G401.6 (cell line): ENCODE data around the gene CST8.
"Not testable (repeated sequence)": the region's sequence is repeated elsewhere in the genome, so short reads cannot be mapped to it uniquely, and the experiment has no call there.

Source experiments
- FAIRE-seq: peaks from 2 replicates; lab custom pipeline; 2012; peaks lifted over from hg19 to GRCh38; lab: Jason Lieb, UNC

CST8 gene, protein sequence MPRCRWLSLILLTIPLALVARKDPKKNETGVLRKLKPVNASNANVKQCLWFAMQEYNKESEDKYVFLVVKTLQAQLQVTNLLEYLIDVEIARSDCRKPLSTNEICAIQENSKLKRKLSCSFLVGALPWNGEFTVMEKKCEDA

DNA sequence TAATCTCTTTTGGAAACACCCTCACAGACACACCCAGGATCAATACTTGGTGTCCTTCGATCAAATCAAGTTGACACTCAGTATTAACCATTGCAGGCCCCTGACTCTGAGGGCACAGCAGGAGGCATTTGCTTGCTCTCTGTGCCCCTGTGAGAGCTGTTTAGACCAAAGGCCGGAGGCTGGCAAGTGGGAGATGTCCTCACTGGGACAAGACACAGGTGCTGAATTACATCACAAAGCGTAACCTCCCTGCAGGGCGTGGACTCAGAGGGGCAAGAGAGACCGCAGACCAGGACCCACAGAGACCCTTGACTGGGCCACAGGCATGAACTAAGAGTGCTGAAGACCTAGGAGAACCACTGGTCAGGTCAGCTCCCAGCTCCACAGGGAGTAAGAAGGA, at the start of gene CST8:
CST8 (plus strand) TSS at position 301 of the 400 bp plus-strand sequence. CDS start 551 bp downstream, outside the sequence.
- FAIRE-seq: no peak

DNA sequence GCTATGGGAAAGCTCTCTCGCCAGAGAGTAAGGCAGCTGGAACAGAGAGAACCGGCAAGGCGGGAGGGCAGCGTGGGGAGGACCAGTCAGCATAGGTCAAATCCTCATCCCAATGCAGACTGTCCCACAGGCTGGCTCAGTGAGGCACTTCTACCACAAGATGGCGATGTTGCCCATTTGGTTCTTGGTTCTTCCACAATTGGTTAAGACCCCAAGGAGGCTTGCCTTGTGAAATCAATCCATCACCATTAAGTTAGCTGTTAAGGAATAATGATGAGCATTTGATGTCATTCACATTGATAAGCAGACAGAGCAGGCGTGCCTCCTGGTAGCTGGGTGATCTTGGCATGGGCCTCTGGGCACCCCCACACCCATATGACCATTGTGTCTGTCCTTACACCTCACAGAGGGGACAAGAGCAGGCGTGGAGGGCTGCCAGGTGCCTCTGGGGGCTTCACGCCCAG, 49.0 kb upstream of the CST8 start:
- FAIRE-seq: peak; percentile 49

DNA sequence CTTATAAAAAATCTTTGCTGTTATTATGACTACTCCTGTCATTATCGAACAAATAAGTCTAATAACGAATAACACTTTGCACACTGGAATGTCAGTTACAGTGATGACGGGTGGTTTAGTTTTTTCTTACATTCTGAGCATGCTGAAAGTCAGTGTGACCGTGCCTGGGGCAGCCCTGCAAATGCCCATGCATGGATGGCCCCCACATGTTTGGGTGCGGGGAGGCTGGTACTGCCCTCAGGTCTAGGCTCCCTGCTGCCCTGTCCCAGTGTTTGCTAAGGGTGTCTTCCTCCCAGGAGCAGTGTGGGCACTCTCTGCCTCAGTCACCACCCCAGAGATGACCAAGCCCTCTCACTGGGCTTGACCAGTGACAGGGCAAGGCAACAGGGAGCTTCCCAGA, 48.5 kb upstream of the CST8 start:
- no peak for FAIRE-seq

DNA sequence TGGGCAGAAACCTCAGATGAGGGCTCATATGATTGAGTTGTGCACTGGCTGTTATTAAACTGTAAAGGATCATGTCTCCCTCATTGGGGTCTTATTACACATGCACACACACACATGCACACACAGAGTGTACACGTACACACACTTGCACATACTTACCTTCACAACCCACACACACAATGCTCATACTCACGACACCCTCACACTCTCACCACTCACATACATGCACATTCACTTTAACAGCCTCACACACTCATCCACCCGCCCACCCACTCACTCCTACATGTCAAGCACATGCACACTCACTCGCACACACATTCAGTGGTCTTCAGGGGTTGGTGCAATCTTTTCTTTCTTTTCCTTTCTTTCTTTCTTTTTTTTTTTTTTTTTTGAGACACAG, 46.1 kb upstream of the CST8 start:
- FAIRE-seq: no peak

DNA sequence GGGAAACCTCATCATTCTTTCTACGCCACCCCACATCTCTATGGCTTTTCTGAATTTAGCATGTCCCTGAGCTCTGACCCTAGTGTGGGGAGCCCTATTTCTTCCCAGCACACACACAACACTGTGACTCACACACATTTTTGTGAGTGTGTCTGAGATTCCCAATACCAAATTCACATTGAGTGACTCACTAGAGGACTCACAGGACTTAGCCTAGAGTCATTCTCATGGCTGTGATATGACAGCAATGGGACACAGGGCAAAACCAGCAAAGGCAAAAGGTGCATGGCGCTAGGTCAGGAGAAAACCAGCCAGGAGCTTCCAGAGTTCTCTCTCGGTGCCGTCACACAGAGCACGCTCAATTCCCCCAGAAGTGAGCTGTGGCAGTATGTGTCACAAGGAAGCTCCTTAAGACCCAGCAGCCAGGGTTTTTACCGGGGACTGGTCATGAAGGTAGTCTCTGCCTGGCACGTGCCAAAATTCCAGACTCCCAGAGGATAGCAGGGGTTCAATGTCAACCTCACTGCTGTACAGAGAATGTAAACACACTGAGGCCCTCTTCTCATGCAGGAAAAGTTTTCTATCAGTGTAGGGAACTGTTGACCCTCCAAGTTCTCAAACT, 45.2 kb upstream of the CST8 start:
- FAIRE-seq: no peak

DNA sequence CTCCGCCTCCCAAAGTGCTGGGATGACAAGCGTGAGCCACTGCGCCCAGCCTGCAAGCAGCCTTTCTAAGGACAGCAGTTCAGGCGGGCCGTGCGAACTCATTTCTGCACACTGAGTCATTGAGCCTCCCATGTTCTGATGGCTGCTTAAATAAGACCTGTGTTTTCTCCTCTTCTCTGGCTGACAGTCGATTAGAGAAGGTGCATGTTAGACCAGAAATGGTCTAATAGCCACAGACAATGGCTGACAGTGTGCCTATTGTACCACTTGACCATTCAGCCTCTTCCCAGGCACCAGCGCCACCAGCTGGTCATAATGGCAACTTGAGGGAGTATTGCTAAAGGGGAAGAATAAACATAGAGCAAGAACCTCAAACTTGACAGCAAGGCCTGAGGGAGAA, 44.4 kb upstream of the CST8 start:
- peak; percentile 55 for FAIRE-seq

DNA sequence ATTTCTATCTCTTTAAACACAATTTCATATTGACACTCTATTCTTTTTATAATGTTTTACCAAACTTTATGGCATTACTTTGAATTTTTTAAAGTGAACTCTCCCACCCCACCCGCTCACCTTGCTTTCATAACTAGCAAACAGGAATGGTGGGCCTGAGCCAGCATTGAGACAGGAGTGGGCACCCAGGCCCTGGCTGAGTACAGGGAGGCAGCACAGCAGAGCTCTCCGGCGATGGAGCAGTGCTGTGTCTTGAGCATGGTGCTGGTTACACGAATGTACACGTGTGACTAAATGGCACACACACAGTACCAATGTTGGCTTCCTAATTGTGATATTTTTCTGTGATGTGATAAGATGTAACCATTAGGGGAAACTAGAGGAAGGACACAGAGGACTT, 42.8 kb upstream of the CST8 start:
- FAIRE-seq: no peak

DNA sequence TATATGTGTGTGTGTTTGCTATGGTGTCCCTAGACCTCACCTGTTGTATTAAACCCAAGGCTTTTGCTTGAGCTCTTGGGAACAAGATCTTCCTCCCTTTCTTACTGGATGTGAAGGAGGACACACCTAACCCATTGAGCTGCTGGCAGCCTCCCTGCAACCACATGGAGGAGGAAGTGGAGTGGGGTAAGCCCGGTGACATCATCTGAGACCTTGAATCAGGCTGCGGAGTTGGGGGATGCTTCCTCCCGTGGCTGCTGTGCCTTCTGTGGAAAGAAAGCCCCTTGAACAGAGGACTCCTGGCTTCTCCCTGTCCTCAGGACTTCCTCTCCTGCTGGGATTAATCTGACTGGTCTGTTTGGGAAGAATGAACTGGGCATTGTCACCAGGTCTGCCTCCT, 41.5 kb upstream of the CST8 start:
- FAIRE-seq: no peak

DNA sequence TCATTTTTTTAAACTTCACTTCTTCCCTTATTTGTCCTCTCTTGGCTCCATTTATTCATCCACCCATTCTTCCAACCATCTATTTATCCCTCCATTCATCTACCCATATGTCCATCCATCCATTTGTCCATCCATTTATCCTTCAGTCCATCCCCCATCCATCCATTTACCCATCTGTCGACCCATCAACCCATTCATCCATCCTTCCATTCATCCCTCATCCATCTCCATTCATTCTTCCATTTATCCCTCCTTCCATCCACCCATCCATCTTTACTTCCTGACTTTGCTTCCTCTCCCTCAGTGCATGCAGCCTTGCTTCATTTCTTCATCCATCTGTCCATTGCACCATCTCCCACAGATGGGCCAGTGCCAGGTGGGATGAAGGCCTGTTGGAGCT, 40.0 kb upstream of the CST8 start:
- no peak for FAIRE-seq

DNA sequence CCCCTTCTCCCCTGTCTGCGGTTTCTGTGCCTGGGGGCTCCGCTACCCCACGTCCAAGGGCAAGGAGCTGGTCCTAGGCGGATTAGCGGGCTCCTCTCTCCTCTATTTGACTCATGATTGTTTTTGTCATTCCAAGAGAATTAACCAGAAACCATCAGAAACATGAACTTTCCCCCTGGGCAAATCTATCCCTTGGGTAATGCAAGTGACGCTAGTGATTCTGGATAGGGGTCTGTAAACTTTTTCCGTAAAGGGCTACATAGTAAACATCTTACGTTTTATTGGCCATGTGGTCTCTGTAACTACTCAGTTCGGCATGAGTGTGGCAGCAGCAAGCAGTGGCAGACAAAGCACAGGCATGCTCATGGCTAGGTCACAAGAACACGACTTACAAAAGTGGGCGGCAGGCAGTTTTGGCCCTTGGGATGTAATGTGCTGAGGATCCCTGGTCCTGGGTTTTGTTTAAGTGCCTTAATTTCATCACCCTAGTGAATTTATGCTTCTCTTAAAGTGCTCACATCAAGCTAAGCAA, 38.9 kb upstream of the CST8 start:
- FAIRE-seq: no peak

DNA sequence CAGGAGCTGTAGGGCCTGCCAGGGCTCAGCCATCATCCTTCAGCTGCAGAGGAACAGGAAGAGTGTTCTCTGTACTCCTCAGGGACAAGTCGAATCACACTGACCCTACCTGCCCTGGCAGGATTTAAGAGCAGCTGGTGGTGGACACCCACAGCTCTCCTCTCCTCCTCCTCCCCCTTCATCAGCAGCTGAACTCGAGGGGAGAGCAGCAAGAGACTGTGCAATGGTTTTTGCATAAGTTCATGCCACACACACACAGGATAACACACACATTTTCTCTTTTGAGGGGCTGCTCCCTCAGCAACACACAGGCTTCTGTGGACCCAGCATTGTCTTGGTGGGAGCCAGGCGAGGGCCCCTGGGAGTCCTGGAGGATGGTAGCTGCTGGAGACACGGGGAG, 38.1 kb upstream of the CST8 start, which contains the start of gene CST11:
CST11 (minus strand) TSS at position 101 of the 400 bp plus-strand sequence; CDS start at position 36, 65 bp downstream.
- no peak for FAIRE-seq

DNA sequence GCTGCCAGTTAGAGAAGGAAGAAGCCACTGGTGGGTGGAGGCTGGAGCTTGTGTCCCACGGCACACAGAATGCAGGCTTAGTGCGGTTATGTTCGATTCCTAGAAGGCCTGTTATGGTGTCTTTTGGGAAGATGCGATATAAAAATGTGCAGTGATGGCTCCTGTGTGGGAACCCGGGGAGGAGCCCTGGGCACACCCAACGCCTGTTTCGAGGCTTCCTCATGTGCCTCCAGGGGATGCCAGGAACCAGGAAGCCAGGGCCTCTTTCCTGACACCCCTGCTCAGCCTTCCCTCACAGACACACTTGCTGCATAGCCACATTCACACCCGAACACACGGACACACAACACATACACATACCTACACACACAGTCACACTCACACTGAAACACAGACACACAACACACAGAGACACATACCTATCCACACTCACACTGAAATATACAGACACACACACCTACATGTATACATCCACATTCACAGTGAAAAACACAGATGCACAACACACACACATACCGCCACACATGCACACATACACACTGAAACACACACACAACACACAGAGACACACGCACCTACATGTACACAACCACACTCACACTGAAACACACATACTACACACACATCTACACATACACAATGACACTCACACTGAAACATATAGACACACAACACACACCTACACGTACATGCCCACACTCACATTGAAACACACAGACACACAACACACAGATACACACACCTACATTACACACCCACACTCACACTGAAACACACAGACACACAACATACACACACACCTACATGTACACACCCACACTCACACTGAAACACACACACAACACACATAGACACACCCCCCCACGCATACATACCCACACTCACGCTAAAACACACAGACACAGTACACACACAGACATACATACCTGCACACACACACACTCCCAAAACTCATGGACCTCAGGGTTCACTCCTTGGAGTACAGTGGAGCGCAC, 37.1 kb upstream of the CST8 start:
- no peak for FAIRE-seq

DNA sequence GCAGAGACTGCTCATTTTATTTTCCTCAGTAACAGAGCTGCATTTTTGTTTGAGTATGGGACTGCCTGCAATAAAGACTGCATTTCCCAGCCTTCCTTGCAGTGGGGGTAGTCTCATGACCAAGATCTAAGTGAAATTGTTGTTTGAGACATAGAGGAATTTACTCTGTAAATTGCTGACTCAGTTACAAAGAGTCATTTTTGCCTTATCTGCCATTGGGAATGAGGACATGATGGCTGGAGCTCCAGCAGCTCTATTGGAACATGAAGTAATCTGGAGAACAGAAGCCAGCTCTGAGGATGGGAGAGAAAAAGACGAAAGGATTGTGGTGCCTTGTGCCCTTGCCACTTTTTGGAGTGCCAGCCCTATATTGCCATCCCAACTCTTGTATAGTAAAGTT, 36.1 kb upstream of the CST8 start:
- no peak for FAIRE-seq

DNA sequence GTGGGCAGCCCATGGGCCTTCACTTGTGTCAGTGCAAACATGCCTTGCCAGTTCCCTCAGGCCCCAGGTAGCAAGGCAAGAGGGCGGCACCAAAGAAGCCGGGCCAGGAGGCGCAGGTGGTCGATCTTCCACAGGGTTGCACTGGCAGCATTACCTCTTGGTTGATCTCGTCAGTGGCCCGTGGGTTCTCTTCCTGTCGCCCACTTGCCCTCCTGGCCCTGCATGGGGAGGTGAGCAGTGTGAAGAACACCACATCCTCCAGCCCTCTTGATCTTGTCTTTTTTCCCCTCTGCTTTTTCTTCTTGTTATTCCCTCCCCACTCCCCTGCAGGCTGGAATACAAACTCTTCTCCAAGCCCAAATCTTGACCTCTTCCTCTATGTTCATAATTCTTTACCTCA, 35.3 kb upstream of the CST8 start:
- FAIRE-seq: no peak

DNA sequence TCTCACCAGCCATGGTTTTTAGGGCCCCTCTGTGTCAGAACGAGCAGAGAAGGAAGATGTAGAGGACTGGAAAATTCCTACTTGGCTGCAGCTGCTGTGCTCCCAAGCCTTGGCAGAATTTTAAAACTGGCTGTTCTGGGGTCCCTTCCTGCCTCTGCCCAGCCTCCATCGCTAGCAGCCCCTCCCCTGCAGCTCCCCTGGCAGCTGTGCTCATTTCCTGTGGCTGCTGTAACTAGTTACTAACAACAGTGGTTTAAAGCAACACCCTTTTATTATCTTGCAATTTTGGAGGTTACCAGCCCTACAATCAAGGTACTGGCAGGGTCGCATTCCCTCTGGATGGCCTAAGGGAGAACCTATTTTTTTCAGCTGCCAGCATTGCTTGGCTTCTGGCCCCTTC, 34.5 kb upstream of the CST8 start:
- no peak for FAIRE-seq

DNA sequence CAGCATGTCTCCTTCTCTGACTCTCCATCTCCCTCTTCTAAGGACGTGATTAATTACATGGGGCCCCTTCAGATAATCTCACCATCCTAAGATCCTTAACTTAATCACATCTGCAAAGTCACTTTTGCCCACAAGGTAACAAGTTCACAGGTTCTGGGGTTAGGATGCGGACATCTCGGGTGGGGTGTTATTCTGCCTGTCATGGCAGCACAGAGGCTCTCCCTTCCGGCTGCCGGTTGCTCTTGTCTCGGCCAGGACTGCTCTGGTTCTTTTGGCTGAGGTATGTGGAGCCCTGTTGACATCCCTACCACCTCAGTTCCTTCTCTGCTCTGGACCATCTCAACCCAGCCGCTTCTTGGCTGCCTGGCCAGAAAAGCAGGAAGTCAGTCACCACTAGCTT, 34.0 kb upstream of the CST8 start:
- no peak for FAIRE-seq

DNA sequence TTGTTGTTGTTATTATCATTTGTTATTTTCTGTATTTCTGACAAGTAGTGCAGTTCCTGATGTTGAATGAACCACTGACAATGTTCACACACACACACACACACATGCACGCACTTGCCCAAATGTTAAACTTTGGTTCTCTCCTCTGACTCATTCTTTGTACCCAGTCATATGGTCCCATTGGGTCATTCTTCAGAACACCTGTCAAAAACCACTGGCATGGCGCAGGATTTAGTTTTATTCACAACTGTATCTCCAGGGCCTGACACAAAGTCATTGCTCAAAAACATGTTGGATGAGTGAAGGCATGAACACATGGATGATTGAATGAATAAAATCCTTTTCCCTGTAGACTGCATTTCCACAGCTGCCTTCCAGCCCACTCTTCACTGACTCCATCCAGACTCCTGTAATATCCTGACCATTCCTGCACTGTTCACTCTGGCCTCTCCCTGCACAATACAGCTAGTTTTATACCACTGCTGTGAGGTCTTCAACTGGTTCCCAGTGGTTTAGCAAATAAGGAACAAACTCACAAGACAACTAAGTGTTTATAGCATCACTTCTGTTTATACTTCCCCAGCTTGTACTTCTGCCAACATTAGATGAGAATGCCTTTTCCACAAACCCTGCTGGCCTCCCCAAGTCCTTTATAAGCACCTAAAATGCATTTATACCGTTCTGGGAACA, 31.3 kb upstream of the CST8 start:
- FAIRE-seq: no peak

DNA sequence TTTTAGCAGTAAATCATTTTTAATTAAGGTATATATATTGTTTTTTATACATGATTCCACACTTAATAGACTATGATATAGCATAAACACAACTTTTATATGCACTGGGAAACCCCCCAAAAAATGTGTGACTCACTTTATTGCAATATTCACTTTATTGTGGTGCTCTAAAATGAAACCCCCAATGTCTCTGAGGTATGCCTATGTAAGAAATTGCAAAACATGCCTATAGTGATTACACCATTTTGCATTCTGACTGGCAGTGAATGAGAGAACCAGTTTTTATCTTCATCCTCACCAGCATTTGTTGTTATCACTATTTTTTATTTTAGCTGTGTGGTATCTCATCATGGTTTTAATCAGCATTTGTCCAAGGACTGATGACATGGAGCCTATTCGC, 29.7 kb upstream of the CST8 start:
- FAIRE-seq: no peak

DNA sequence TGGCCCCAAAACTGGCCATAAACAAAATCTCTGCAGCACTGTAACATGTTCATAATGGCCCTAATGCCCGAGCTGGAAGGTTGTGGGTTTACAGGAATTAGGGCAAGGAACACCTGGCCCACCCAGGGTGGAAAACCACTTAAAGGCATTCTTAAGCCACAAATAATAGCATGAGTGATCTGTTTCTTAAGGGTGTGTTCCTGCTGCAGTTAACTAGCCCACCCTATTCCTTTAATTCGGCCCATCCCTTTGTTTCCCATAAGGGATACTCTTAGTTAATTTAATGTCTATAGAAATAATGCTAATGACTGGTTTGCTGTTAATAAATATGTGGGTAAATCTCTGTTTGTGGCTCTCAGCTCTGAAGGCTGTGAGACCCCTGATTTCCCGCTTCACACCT, 24.0 kb upstream of the CST8 start:
- not testable (repeated sequence) for FAIRE-seq

DNA sequence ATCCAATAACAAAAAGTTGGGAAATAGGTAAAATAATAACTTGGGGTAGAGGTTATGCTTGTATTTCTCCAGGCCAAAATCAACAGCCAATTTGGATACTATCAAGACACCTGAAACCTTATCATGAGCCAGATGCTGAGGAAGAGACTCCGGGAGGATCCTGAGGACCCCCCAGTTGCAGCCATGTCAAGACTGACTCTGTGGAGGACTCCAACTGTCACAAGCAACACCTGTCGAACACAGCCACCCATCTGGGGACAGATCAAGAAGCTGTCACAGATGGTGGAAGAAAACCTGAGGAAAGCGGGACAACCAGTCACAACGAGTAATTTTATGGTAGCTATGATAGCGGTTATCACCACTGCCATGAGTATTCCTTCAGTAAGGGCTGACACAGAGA, 18.6 kb upstream of the CST8 start:
- FAIRE-seq: not testable (repeated sequence)

DNA sequence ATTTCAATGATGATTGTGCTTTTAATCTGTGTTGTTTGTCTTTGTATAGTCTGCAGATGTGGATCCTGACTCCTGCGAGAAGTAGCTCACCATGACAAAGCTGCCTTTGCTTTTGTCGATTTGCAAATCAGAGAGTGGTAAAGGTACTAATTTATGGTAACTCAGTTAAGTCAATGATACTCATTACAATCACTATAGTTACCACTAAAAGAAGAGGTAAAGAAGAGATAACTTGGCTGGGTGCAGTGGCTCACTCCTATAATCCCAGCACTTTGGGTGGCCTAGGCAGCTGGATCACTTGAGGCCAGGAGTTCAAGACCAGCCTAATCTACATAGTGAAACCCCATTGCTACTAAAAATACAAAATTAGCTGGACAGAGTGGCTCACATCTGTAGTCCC, 17.6 kb upstream of the CST8 start:
- not testable (repeated sequence) for FAIRE-seq

DNA sequence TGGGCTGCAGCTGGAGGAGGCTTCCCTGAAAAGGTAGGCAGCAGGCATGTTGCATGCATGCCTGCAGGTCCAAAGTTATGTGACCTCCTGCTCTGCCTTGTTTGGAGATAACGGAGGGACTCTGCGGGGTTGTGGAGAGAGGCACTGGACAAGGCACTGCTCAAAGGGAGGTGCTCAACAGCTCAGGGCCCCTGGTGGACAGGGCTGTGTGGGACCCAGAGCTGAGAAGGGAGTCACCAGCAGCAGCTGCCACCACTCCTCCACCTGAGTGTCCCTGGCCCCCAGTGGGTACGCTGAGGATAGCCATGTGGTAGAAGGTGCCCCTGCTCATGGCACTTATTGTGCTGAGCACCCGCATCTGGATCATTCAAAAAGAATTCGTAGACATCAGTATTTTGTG, 15.5 kb upstream of the CST8 start:
- FAIRE-seq: no peak
